ENCODE results near the gene TGM2. TPM values are rescaled to one million over a fixed set of nuclear protein-coding genes. Genes with fewer than 3 reads are reported as not detected.

Gene TGM2
- total RNA-seq, 1 donor from 2014 or later, result 390 TPM

GRCh38 chr20:38162149-38162548 lies 2.9 kb downstream of the TGM2 start:
- no peak for DNase-seq (ENCODE audit: low read depth, low spot score)

GRCh38 chr20:38161412-38161774 lies 3.7 kb downstream of the TGM2 start:
- DNase-seq (ENCODE audit: low read depth, low spot score), result no peak

- no peak for DNase-seq (ENCODE audit: low read depth, low spot score)
Measured at GRCh38 chr20:38159957-38160756, 4.9 kb downstream of the TGM2 start.

GRCh38 chr20:38159566-38159956 lies 5.5 kb downstream of the TGM2 start:
- DNase-seq (ENCODE audit: low read depth, low spot score), result no peak

- peak; percentile 96 for DNase-seq (ENCODE audit: low read depth, low spot score)
Measured at GRCh38 chr20:38158701-38159351, 6.2 kb downstream of the TGM2 start.

GRCh38 chr20:38157635-38158495 lies 7.2 kb downstream of the TGM2 start:
- DNase-seq (ENCODE audit: low read depth, low spot score), result peak; percentile 57

- no peak for DNase-seq (ENCODE audit: low read depth, low spot score)
Measured at GRCh38 chr20:38156888-38157634, 8.0 kb downstream of the TGM2 start.

GRCh38 chr20:38156280-38156679 lies 8.8 kb downstream of the TGM2 start:
- no peak for DNase-seq (ENCODE audit: low read depth, low spot score)

- no peak for DNase-seq (ENCODE audit: low read depth, low spot score)
Measured at GRCh38 chr20:38155811-38156210, 9.3 kb downstream of the TGM2 start.

- no peak for DNase-seq (ENCODE audit: low read depth, low spot score)
Measured at GRCh38 chr20:38153401-38153800, 11.7 kb downstream of the TGM2 start.

GRCh38 chr20:38152621-38153221 lies 12.3 kb downstream of the TGM2 start:
- DNase-seq (ENCODE audit: low read depth, low spot score), result peak; percentile 71

GRCh38 chr20:38152175-38152620 lies 12.9 kb downstream of the TGM2 start:
- DNase-seq (ENCODE audit: low read depth, low spot score), result peak; percentile 95

GRCh38 chr20:38151455-38151854 lies 13.6 kb downstream of the TGM2 start:
- DNase-seq (ENCODE audit: low read depth, low spot score), result no peak

GRCh38 chr20:38150335-38151170 lies 14.5 kb downstream of the TGM2 start:
- no peak for DNase-seq (ENCODE audit: low read depth, low spot score)

- no peak for DNase-seq (ENCODE audit: low read depth, low spot score)
Measured at GRCh38 chr20:38148328-38149102, 16.6 kb downstream of the TGM2 start.

GRCh38 chr20:38147751-38148150 lies 17.3 kb downstream of the TGM2 start:
- no peak for DNase-seq (ENCODE audit: low read depth, low spot score)

- no peak for DNase-seq (ENCODE audit: low read depth, low spot score)
Measured at GRCh38 chr20:38147163-38147562, 17.9 kb downstream of the TGM2 start.

- no peak for DNase-seq (ENCODE audit: low read depth, low spot score)
Measured at GRCh38 chr20:38146628-38147027, 18.4 kb downstream of the TGM2 start.

GRCh38 chr20:38146156-38146555 lies 18.9 kb downstream of the TGM2 start:
- DNase-seq (ENCODE audit: low read depth, low spot score), result no peak

Data from pulmonary artery endothelial cell (primary cell).